ENCODE results near the gene THBS2. TPM values are rescaled to one million over a fixed set of nuclear protein-coding genes. Genes with fewer than 3 reads are reported as not detected.
A peak's percentile ranks its signal among the peaks of the same experiment; 100 is the strongest.

The THBS2 gene
- total RNA-seq, 1 donor from 2014 or later, result 76.2 TPM

GRCh38 chr6:169291646-169292337 lies 38.1 kb upstream of the THBS2 start:
- Histone ChIP-seq H3K9ac (ENCODE audit: low read depth in 1 of 3, low read length in 3 of 3) (no peak overlapping the region), H3K27me3 (ENCODE audit: control insufficient read depth in 3 of 3, insufficient read depth in 3 of 3, low read length in 3 of 3) (peaks cover 0 to 4% (median 3%) of the 10 kb centered on the region in 3 donors), H3K9me3 (ENCODE audit: control insufficient read depth in 3 of 3, low read length in 3 of 3) (no peaks in the 10 kb centered on the region), H3K4me1 (ENCODE audit: control insufficient read depth in 3 of 3, insufficient read depth in 3 of 3, low read length in 3 of 3) (peaks cover 0 to 9% (median 3%) of the 10 kb centered on the region in 3 donors), H3K36me3 (ENCODE audit: control insufficient read depth in 3 of 3, insufficient read depth in 3 of 3, low read length in 3 of 3) (no peaks in the 10 kb centered on the region), H3K4me3 (ENCODE audit: low read length in 3 of 3) (no peak overlapping the region), H3K27ac (ENCODE audit: low read depth, low read length) (no peak overlapping the region)

GRCh38 chr6:169291148-169291547 lies 37.5 kb upstream of the THBS2 start:
- peaks cover 0 to 9% (median 3%) of the 10 kb centered on the region in 3 donors for H3K4me1 ChIP-seq (ENCODE audit: control insufficient read depth in 3 of 3, insufficient read depth in 3 of 3, low read length in 3 of 3)
- H3K27ac ChIP-seq (ENCODE audit: low read depth, low read length), result no peak overlapping the region

GRCh38 chr6:169289619-169290339 lies 36.1 kb upstream of the THBS2 start:
- H3K4me3 ChIP-seq (ENCODE audit: low read length in 3 of 3), result no peak overlapping the region
- no peaks in the 10 kb centered on the region for H3K36me3 ChIP-seq (ENCODE audit: control insufficient read depth in 3 of 3, insufficient read depth in 3 of 3, low read length in 3 of 3)
- peaks cover 0 to 4% (median 3%) of the 10 kb centered on the region in 3 donors for H3K27me3 ChIP-seq (ENCODE audit: control insufficient read depth in 3 of 3, insufficient read depth in 3 of 3, low read length in 3 of 3)
- peak overlapping the region; percentile 66 for H3K27ac ChIP-seq (ENCODE audit: low read depth, low read length)
- peaks cover 0 to 9% (median 3%) of the 10 kb centered on the region in 3 donors for H3K4me1 ChIP-seq (ENCODE audit: control insufficient read depth in 3 of 3, insufficient read depth in 3 of 3, low read length in 3 of 3)
- H3K9me3 ChIP-seq (ENCODE audit: control insufficient read depth in 3 of 3, low read length in 3 of 3), result peaks cover 0 to 2% (median 0%) of the 10 kb centered on the region in 3 donors
- no peak overlapping the region for H3K9ac ChIP-seq (ENCODE audit: low read depth in 1 of 3, low read length in 3 of 3)

More at GRCh38 chr6:169291148-169291547, 37.5 kb upstream of the THBS2 start:
- no peak overlapping the region for H3K9ac ChIP-seq (ENCODE audit: low read depth in 1 of 3, low read length in 3 of 3)
- no peaks in the 10 kb centered on the region for H3K9me3 ChIP-seq (ENCODE audit: control insufficient read depth in 3 of 3, low read length in 3 of 3)
- H3K4me3 ChIP-seq (ENCODE audit: low read length in 3 of 3), result no peak overlapping the region
- peaks cover 0 to 4% (median 3%) of the 10 kb centered on the region in 3 donors for H3K27me3 ChIP-seq (ENCODE audit: control insufficient read depth in 3 of 3, insufficient read depth in 3 of 3, low read length in 3 of 3)
- no peaks in the 10 kb centered on the region for H3K36me3 ChIP-seq (ENCODE audit: control insufficient read depth in 3 of 3, insufficient read depth in 3 of 3, low read length in 3 of 3)

- no peak overlapping the region for H3K9ac ChIP-seq (ENCODE audit: low read depth in 1 of 3, low read length in 3 of 3)
- peak overlapping the region; percentile 67 for H3K27ac ChIP-seq (ENCODE audit: low read depth, low read length)
- no peaks in the 10 kb centered on the region for H3K36me3 ChIP-seq (ENCODE audit: control insufficient read depth in 3 of 3, insufficient read depth in 3 of 3, low read length in 3 of 3)
- H3K4me1 ChIP-seq (ENCODE audit: control insufficient read depth in 3 of 3, insufficient read depth in 3 of 3, low read length in 3 of 3), result peaks cover 0 to 9% (median 3%) of the 10 kb centered on the region in 3 donors
- peaks cover 0 to 4% (median 3%) of the 10 kb centered on the region in 3 donors for H3K27me3 ChIP-seq (ENCODE audit: control insufficient read depth in 3 of 3, insufficient read depth in 3 of 3, low read length in 3 of 3)
- H3K9me3 ChIP-seq (ENCODE audit: control insufficient read depth in 3 of 3, low read length in 3 of 3), result peaks cover 0 to 2% (median 0%) of the 10 kb centered on the region in 3 donors
- H3K4me3 ChIP-seq (ENCODE audit: low read length in 3 of 3), result no peak overlapping the region
Measured at GRCh38 chr6:169289257-169289618, 35.6 kb upstream of the THBS2 start.

GRCh38 chr6:169288591-169288990 lies 34.9 kb upstream of the THBS2 start:
- Histone ChIP-seq H3K9me3 (ENCODE audit: control insufficient read depth in 3 of 3, low read length in 3 of 3) (peaks cover 0 to 2% (median 0%) of the 10 kb centered on the region in 3 donors), H3K27ac (ENCODE audit: low read depth, low read length) (peak overlapping the region; percentile 67)

GRCh38 chr6:169287675-169288074 lies 34.0 kb upstream of the THBS2 start:
- Histone ChIP-seq H3K27ac (ENCODE audit: low read depth, low read length) (no peak overlapping the region), H3K36me3 (ENCODE audit: control insufficient read depth in 3 of 3, insufficient read depth in 3 of 3, low read length in 3 of 3) (no peaks in the 10 kb centered on the region)

More at GRCh38 chr6:169288591-169288990, 34.9 kb upstream of the THBS2 start:
- Histone ChIP-seq H3K4me3 (ENCODE audit: low read length in 3 of 3) (no peak overlapping the region), H3K4me1 (ENCODE audit: control insufficient read depth in 3 of 3, insufficient read depth in 3 of 3, low read length in 3 of 3) (peaks cover 0 to 9% (median 3%) of the 10 kb centered on the region in 3 donors), H3K36me3 (ENCODE audit: control insufficient read depth in 3 of 3, insufficient read depth in 3 of 3, low read length in 3 of 3) (no peaks in the 10 kb centered on the region), H3K9ac (ENCODE audit: low read depth in 1 of 3, low read length in 3 of 3) (no peak overlapping the region), H3K27me3 (ENCODE audit: control insufficient read depth in 3 of 3, insufficient read depth in 3 of 3, low read length in 3 of 3) (peaks cover 0 to 4% (median 3%) of the 10 kb centered on the region in 3 donors)

GRCh38 chr6:169286961-169287360 lies 33.3 kb upstream of the THBS2 start:
- Histone ChIP-seq H3K27ac (ENCODE audit: low read depth, low read length) (no peak overlapping the region), H3K4me3 (ENCODE audit: low read length in 3 of 3) (no peak overlapping the region), H3K9me3 (ENCODE audit: control insufficient read depth in 3 of 3, low read length in 3 of 3) (peaks cover 0 to 2% (median 0%) of the 10 kb centered on the region in 3 donors), H3K36me3 (ENCODE audit: control insufficient read depth in 3 of 3, insufficient read depth in 3 of 3, low read length in 3 of 3) (no peaks in the 10 kb centered on the region), H3K4me1 (ENCODE audit: control insufficient read depth in 3 of 3, insufficient read depth in 3 of 3, low read length in 3 of 3) (peaks cover 0 to 6% (median 3%) of the 10 kb centered on the region in 3 donors), H3K9ac (ENCODE audit: low read depth in 1 of 3, low read length in 3 of 3) (no peak overlapping the region), H3K27me3 (ENCODE audit: control insufficient read depth in 3 of 3, insufficient read depth in 3 of 3, low read length in 3 of 3) (peaks cover 2 to 4% (median 3%) of the 10 kb centered on the region in 3 donors)

More at GRCh38 chr6:169287675-169288074, 34.0 kb upstream of the THBS2 start:
- Histone ChIP-seq H3K9ac (ENCODE audit: low read depth in 1 of 3, low read length in 3 of 3) (no peak overlapping the region), H3K4me1 (ENCODE audit: control insufficient read depth in 3 of 3, insufficient read depth in 3 of 3, low read length in 3 of 3) (peaks cover 0 to 9% (median 3%) of the 10 kb centered on the region in 3 donors), H3K27me3 (ENCODE audit: control insufficient read depth in 3 of 3, insufficient read depth in 3 of 3, low read length in 3 of 3) (peaks cover 0 to 4% (median 3%) of the 10 kb centered on the region in 3 donors), H3K4me3 (ENCODE audit: low read length in 3 of 3) (no peak overlapping the region), H3K9me3 (ENCODE audit: control insufficient read depth in 3 of 3, low read length in 3 of 3) (peaks cover 0 to 2% (median 0%) of the 10 kb centered on the region in 3 donors)

GRCh38 chr6:169285165-169285564 lies 31.5 kb upstream of the THBS2 start:
- Histone ChIP-seq H3K27ac (ENCODE audit: low read depth, low read length) (no peak overlapping the region), H3K27me3 (ENCODE audit: control insufficient read depth in 3 of 3, insufficient read depth in 3 of 3, low read length in 3 of 3) (peaks cover 2 to 4% (median 3%) of the 10 kb centered on the region in 3 donors), H3K36me3 (ENCODE audit: control insufficient read depth in 3 of 3, insufficient read depth in 3 of 3, low read length in 3 of 3) (no peaks in the 10 kb centered on the region), H3K4me3 (ENCODE audit: low read length in 3 of 3) (no peak overlapping the region), H3K9ac (ENCODE audit: low read depth in 1 of 3, low read length in 3 of 3) (no peak overlapping the region), H3K9me3 (ENCODE audit: control insufficient read depth in 3 of 3, low read length in 3 of 3) (peaks cover 0 to 2% (median 0%) of the 10 kb centered on the region in 3 donors), H3K4me1 (ENCODE audit: control insufficient read depth in 3 of 3, insufficient read depth in 3 of 3, low read length in 3 of 3) (peaks cover 0 to 6% (median 3%) of the 10 kb centered on the region in 3 donors)

- H3K27me3 ChIP-seq (ENCODE audit: control insufficient read depth in 3 of 3, insufficient read depth in 3 of 3, low read length in 3 of 3), result peaks cover 2 to 4% (median 3%) of the 10 kb centered on the region in 3 donors
Measured at GRCh38 chr6:169283924-169284323, 30.3 kb upstream of the THBS2 start.

More at GRCh38 chr6:169283924-169284323, 30.3 kb upstream of the THBS2 start:
- Histone ChIP-seq H3K36me3 (ENCODE audit: control insufficient read depth in 3 of 3, insufficient read depth in 3 of 3, low read length in 3 of 3) (no peaks in the 10 kb centered on the region), H3K9ac (ENCODE audit: low read depth in 1 of 3, low read length in 3 of 3) (no peak overlapping the region), H3K4me3 (ENCODE audit: low read length in 3 of 3) (no peak overlapping the region), H3K9me3 (ENCODE audit: control insufficient read depth in 3 of 3, low read length in 3 of 3) (peaks cover 0 to 2% (median 0%) of the 10 kb centered on the region in 3 donors), H3K27ac (ENCODE audit: low read depth, low read length) (no peak overlapping the region), H3K4me1 (ENCODE audit: control insufficient read depth in 3 of 3, insufficient read depth in 3 of 3, low read length in 3 of 3) (peaks cover 0 to 6% (median 3%) of the 10 kb centered on the region in 3 donors)

Data from skeletal muscle tissue (tissue), 4 donors.